Psoas muscle (tissue), 8 donors: ENCODE results near the gene AMIGO3. TPM values are rescaled to one million over a fixed set of nuclear protein-coding genes. Genes with fewer than 3 reads are reported as not detected.

Experiments
- ATAC-seq, 4 donors: fragments of 200-7000 bp; cut with Tn5 transposase; one replicate each; pipeline ENCODE4 v1.9.1; 2020; ENCODE audit warnings: moderate library complexity in 3 of 4, mild to moderate bottlenecking in 2 of 4
- DNase-seq, 2 donors: peaks; one replicate each; pipeline ENCODE4 v3.0.0-alpha.2; 2020
- H3K27ac ChIP-seq: fragments of 200-600 bp; one replicate; pipeline ENCODE4 v1.8.0; 2022
- H3K27me3 ChIP-seq, 3 donors: fragments of 200-600 bp in 1 of 3; one replicate each; pipeline versions ENCODE4 v1.6.1 to v1.8.0; 2013 to 2022; ENCODE audit warnings: low read length in 2 of 3, mild to moderate bottlenecking in 2 of 3, moderate library complexity in 1 of 3; ENCODE audit not compliant: insufficient read depth in 3 of 3
- H3K36me3 ChIP-seq, 2 donors: fragments of 200-600 bp in 1 of 2; one replicate each; pipeline versions ENCODE4 v1.6.1 to v1.8.0; 2013 to 2022; ENCODE audit warnings: low read depth in 1 of 2, mild to moderate bottlenecking in 1 of 2, moderate library complexity in 1 of 2; ENCODE audit not compliant: insufficient read depth in 1 of 2
- H3K4me1 ChIP-seq: fragments of 200-600 bp; one replicate; pipeline ENCODE4 v1.8.0; 2022
- H3K4me3 ChIP-seq: fragments of 200-600 bp; one replicate; pipeline ENCODE4 v1.8.0; 2022; ENCODE audit warnings: mild to moderate bottlenecking
- H3K9me3 ChIP-seq: fragments of 200-600 bp; one replicate; pipeline ENCODE4 v1.8.0; 2022
- WGBS, 3 donors: extraction: QIAGEN DNeasy Blood & Tissue Kit; methylation state at CpG; one replicate each; pipeline versions ENCODE4 v1.1.6 to v1.1.7; 2013; 5-methylcytosine and 5-hydroxymethylcytosine counted together
- intact Hi-C, 2 donors: fragments of 100-400 bp; cut with DNase I; formaldehyde crosslinking; loops; one replicate each; pipeline versions ENCODE4 v1.11.0 to v1.14.2; 2022
- polyA plus RNA-seq, 3 donors: library from polyadenylated mRNA; stranded (reverse); fragments of 200-250 nt; gene quantifications; one replicate each; pipeline ENCODE4 v1.2.3, GENCODE V29; 2013
- total RNA-seq, 4 donors: library from RNA; stranded (reverse); fragmentation: NEBNext Ultra II Directional in 2 of 4; extraction: Animal tissue kit (Norgen Biotek cat#: 25700) in 2 of 4; gene quantifications; one replicate each; pipeline versions ENCODE4 v1.2.1 to v1.2.4, GENCODE V29; 2021 to 2023
- TF ChIP-seq, protein P1 (sequence below): fragments of 200-600 bp; IDR thresholded peaks from one replicate; pipeline ENCODE4 v1.8.0; 2022; ENCODE audit warnings: antibody characterized with exemption
- donor health status: healthy with polysubstance abuse.
- donor health status: DM: no; HTN: no; CAD: no; lungs with moderate emphysema.
- donor health status: Bipolar disorder and iron deficiency.
- donor health status: healthy.
- donor health status: DM: yes; HTN: yes; CAD: no.
- donor health status: DM: no; HTN: no; CAD: no.
- donor health status: DM: no; HTN: no; CAD: no.
- donor health status: DM: yes; HTN: yes; CAD: no.

The AMIGO3 gene
- total and polyA plus RNA-seq, 7 donors = 0.36 to 0.94 (median 0.43) TPM; not detected in 3

GRCh38 chr3:49683162-49683561, 36.3 kb downstream of the AMIGO3 start:
- DNase-seq (no peak), ATAC-seq (no peak)
- Histone ChIP-seq H3K27ac (no peak overlapping the region), H3K4me3 (no peak overlapping the region), H3K27me3 (no peaks in the 10 kb centered on the region), H3K4me1 (peaks cover 3% of the 10 kb centered on the region), H3K36me3 (peaks cover 16 to 65% of the 10 kb centered on the region in 2 donors), H3K9me3 (no peaks in the 10 kb centered on the region)
- WGBS, 3 donors = 74 to 88% (median 79%) methylated on average over 6 of the region's 6 CpGs
- intact Hi-C loops = no loop called here
- TF ChIP-seq, protein P1, sequence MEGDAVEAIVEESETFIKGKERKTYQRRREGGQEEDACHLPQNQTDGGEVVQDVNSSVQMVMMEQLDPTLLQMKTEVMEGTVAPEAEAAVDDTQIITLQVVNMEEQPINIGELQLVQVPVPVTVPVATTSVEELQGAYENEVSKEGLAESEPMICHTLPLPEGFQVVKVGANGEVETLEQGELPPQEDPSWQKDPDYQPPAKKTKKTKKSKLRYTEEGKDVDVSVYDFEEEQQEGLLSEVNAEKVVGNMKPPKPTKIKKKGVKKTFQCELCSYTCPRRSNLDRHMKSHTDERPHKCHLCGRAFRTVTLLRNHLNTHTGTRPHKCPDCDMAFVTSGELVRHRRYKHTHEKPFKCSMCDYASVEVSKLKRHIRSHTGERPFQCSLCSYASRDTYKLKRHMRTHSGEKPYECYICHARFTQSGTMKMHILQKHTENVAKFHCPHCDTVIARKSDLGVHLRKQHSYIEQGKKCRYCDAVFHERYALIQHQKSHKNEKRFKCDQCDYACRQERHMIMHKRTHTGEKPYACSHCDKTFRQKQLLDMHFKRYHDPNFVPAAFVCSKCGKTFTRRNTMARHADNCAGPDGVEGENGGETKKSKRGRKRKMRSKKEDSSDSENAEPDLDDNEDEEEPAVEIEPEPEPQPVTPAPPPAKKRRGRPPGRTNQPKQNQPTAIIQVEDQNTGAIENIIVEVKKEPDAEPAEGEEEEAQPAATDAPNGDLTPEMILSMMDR = no peak

DNA sequence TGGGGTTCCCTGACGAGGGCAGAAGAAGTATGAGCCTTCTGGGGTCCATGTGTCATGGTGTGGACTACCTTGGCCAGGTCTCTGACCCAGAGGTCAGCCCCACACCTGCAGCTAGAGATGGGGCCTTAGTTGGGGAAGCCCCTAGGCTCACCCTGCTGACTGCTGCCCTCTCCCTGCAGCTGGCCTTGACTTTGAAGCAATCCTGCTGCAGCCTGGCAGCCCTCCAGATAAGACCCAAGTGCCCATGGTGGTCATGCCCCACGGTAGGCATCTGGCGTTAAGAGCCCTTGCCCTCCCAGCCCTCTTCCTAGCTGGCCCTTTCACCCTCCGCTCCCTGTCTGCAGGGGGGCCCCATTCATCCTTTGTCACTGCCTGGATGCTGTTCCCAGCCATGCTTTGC, 37.9 kb downstream of the AMIGO3 start:
- TF ChIP-seq, protein P1 = no peak
- 66 to 85% (median 68%) methylated on average over 4 of the region's 4 CpGs for WGBS, 3 donors
- no peaks in the 10 kb centered on the region for H3K27me3 ChIP-seq
- H3K4me1 ChIP-seq = no peaks in the 10 kb centered on the region
- no peak overlapping the region for H3K27ac ChIP-seq
- ATAC-seq (no peak), DNase-seq (no peak)
- intact Hi-C loops = no loop called here
- no peak overlapping the region for H3K4me3 ChIP-seq
- H3K9me3 ChIP-seq = no peaks in the 10 kb centered on the region
- peaks cover 17 to 81% of the 10 kb centered on the region in 2 donors for H3K36me3 ChIP-seq

DNA sequence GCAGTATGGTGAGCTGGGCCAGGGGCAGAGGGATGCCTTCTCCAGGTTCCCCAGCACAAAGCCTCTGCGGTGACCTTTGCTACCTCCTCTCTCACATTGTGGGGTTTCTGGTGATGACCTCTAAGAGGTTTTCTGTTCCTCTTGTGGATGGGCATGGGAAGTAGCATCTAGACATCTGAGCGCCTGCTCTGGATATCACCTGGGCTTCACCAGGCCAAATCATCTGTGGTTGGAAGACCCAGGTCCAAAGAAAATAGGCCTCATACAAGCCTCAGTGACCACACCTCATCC, 38.3 kb downstream of the AMIGO3 start:
- H3K27me3 ChIP-seq = no peaks in the 10 kb centered on the region
- peaks cover 4% of the 10 kb centered on the region for H3K4me1 ChIP-seq
- intact Hi-C loops = no loop called here
- 91 to 98% (median 98%) methylated on average over 2 of the region's 2 CpGs for WGBS, 3 donors
- ATAC-seq (no peak), DNase-seq (no peak)
- no peaks in the 10 kb centered on the region for H3K9me3 ChIP-seq
- no peak overlapping the region for H3K27ac ChIP-seq
- H3K4me3 ChIP-seq = no peak overlapping the region
- TF ChIP-seq, protein P1 = no peak
- peaks cover 21 to 84% of the 10 kb centered on the region in 2 donors for H3K36me3 ChIP-seq

GRCh38 chr3:49680493-49681231, 38.8 kb downstream of the AMIGO3 start:
- no peak overlapping the region for H3K27ac ChIP-seq
- intact Hi-C loops = no loop called here
- WGBS, 3 donors = 65 to 67% (median 66%) methylated on average over 7 of the region's 7 CpGs
- H3K9me3 ChIP-seq = no peaks in the 10 kb centered on the region
- peaks cover 24 to 90% of the 10 kb centered on the region in 2 donors for H3K36me3 ChIP-seq
- DNase-seq = no peak
- H3K27me3 ChIP-seq = no peaks in the 10 kb centered on the region
- ATAC-seq = no peak
- no peak overlapping the region for H3K4me3 ChIP-seq
- H3K4me1 ChIP-seq = peaks cover 5% of the 10 kb centered on the region
- TF ChIP-seq, protein P1 = no peak

- no peak overlapping the region for H3K27ac ChIP-seq
- intact Hi-C loops = no loop called here
- DNase-seq = no peak
- no peaks in the 10 kb centered on the region for H3K9me3 ChIP-seq
- 86 to 93% (median 88%) methylated on average over 11 of the region's 11 CpGs for WGBS, 3 donors
- no peak overlapping the region for H3K4me3 ChIP-seq
- TF ChIP-seq, protein P1 = no peak
- ATAC-seq = no peak
- peaks cover 18 to 57% of the 10 kb centered on the region in 2 donors for H3K36me3 ChIP-seq
- peaks cover 20% of the 10 kb centered on the region for H3K4me1 ChIP-seq
- no peaks in the 10 kb centered on the region for H3K27me3 ChIP-seq
Measured at GRCh38 chr3:49675912-49676311, 43.6 kb downstream of the AMIGO3 start.
